ENCODE data around the gene MRPL10. TPM values are rescaled to one million over a fixed set of nuclear protein-coding genes. Genes with fewer than 3 reads are reported as not detected.

Gene MRPL10
- total and polyA plus RNA-seq, 10 of the 15 experiments (the other 5 are each of a cell fraction or from before 2014, with no cell fraction given): 18.9 to 61.9 (median 47.3) TPM

DNA sequence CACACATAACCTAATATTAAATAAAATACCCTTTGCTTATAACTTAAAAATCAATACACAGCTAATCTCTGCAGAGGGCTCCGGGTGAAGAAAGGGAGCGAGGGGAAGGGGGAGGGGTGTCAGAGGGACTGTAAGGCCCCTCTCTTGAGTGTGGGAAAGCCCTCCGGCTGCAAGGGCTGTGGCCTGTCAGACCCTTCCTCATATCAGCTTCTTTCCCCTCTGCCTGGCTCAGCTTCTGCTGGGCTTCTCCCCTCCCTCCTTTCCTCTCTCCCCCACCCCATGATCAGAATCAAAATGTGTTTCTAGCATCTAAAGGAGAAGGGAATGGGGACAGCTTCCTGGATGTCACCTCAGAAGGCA, 14.4 kb upstream of the MRPL10 start:
- TF ChIP-seq, protein P1, sequence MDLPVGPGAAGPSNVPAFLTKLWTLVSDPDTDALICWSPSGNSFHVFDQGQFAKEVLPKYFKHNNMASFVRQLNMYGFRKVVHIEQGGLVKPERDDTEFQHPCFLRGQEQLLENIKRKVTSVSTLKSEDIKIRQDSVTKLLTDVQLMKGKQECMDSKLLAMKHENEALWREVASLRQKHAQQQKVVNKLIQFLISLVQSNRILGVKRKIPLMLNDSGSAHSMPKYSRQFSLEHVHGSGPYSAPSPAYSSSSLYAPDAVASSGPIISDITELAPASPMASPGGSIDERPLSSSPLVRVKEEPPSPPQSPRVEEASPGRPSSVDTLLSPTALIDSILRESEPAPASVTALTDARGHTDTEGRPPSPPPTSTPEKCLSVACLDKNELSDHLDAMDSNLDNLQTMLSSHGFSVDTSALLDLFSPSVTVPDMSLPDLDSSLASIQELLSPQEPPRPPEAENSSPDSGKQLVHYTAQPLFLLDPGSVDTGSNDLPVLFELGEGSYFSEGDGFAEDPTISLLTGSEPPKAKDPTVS (IDR thresholded peaks at IDR 0.05; ENCODE audit: low read depth, low read length): no peak
- TF ChIP-seq STAT3 (IDR thresholded peaks at IDR 0.05; ENCODE audit: low read depth, low read length) (no peak), MYB (IDR thresholded peaks at IDR 0.05; ENCODE audit: borderline replicate concordance, low read depth, low read length) (no peak), NFYB (IDR thresholded peaks at IDR 0.05; ENCODE audit: insufficient read depth, low read depth, low read length) (no peak), RB1 (IDR thresholded peaks at IDR 0.05; ENCODE audit: borderline replicate concordance) (no peak), POLR2A (IDR thresholded peaks at IDR 0.05; ENCODE audit: low read depth, low read length) (no peak), RUNX3 (IDR thresholded peaks at IDR 0.05; ENCODE audit: low read length) (no peak), MYC (IDR thresholded peaks at IDR 0.05; ENCODE audit: insufficient read depth, insufficient read length, insufficient replicate concordance, low read length, severe bottlenecking) (no peak), SMARCA5 (IDR thresholded peaks at IDR 0.05) (no peak), HDAC2 (IDR thresholded peaks at IDR 0.05) (no peak)
- H4K20me1 ChIP-seq (ENCODE audit: control insufficient read depth, insufficient read depth): no peaks in the 10 kb centered on the region
- H3K36me3 ChIP-seq (ENCODE audit: control insufficient read depth in 2 of 2, insufficient read depth in 2 of 2, low read length in 1 of 2): no peaks in the 10 kb centered on the region
- H3K27ac ChIP-seq (ENCODE audit: control insufficient read depth, insufficient read depth): no peak overlapping the region
- H3K4me2 ChIP-seq (ENCODE audit: control insufficient read depth, insufficient read depth): no peak overlapping the region
- CTCF ChIA-PET: interaction anchor here (8.5 to 12.4 kb wide), 2 partner anchors 43 to 172 kb away, joined by 82 to 502 read pairs; partner anchors contain the start of gene SP2
- WGBS (ENCODE audit: insufficient coverage, insufficient replicate concordance, low lambda C conversion rate, missing lambda C conversion rate): 53% methylated on average over 3 of the region's 3 CpGs
- in situ Hi-C loops (cut with MboI): loop anchor here (10.0 kb wide), 1 partner anchor 779 kb away; the partner anchor contains the start of gene HOXB9
- no peak overlapping the region for H3K4me3 ChIP-seq
- intact Hi-C loops (cut with micrococcal nuclease; ENCODE audit: unreplicated experiment): no loop called here
- no peaks in the 10 kb centered on the region for H3K79me2 ChIP-seq (ENCODE audit: control insufficient read depth, insufficient read depth, low read length)
- ATAC-seq (no peak), FAIRE-seq (no peak), DNase-seq (ENCODE audit: low read depth, low spot score) (no peak)
- RAD21 ChIA-PET (ENCODE audit: unreplicated experiment): interaction anchor here (2.8 to 7.7 kb wide), 2 partner anchors 43 to 173 kb away, joined by 8 to 206 read pairs; no protein-coding TSS in a partner anchor
- peaks cover 14 to 19% of the 10 kb centered on the region in 2 experiments for H3K27me3 ChIP-seq (replicated peaks in 1 of 2; ENCODE audit: control insufficient read depth in 2 of 2, insufficient read depth in 2 of 2, low read length in 1 of 2)
- SMC1A ChIA-PET (ENCODE audit: uncharacterized antibody, unreplicated experiment): interaction anchor here (1.3 to 13.1 kb wide), 4 partner anchors 43 to 173 kb away, joined by 4 to 231 read pairs (median 26); partner anchors contain the start of gene SP2
- no peaks in the 10 kb centered on the region for H3K9me3 ChIP-seq (replicated peaks; ENCODE audit: control insufficient read depth, insufficient read depth, low read length)
- no TSS peak for BruUV-seq (replicated peaks)
- POLR2A ChIA-PET: no interaction called here
- peaks cover 17% of the 10 kb centered on the region for H3K4me1 ChIP-seq (ENCODE audit: control insufficient read depth, insufficient read depth, low read length)
- H2AFZ ChIP-seq (ENCODE audit: control insufficient read depth, low read depth, low read length): no peak overlapping the region
- H3K9ac ChIP-seq (ENCODE audit: control insufficient read depth, insufficient read depth, low read length): no peak overlapping the region
